ENCODE results near the gene CDK10.
A peak's percentile ranks its signal among the peaks of the same experiment; 100 is the strongest.
"Not testable (repeated sequence)": the region's sequence is repeated elsewhere in the genome, so short reads cannot be mapped to it uniquely, and the experiment has no call there.

The CDK10 gene

GRCh38 chr16:89686520-89687091 lies at the start of gene CDK10:
Gene CDK10, plus strand, starts transcription at chr16:89686689. Its CDS starts 22 bp downstream, at chr16:89686711.
- DNase-seq (ENCODE audit: low spot score): peak; percentile 99

- no peak for DNase-seq (ENCODE audit: low spot score)
Measured at GRCh38 chr16:89637379-89637778, 49.1 kb upstream of the CDK10 start.

DNA sequence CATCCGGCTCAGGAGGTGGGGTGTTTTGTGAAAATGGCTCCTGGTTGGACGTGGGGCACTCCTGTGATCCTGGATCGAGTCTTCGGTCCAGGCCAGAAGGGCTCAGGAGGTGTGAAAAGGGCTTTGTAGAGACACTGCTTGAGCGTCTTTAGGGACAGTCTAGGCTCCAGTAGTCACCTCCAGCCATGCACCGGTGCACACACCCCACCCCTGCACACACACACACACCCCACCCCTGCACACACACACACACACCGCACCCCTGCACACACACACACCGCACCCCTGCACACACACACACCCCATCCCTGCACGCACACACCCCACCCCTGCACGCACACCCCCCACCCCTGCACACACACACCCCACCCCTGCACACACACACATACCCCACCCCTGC lies 48.0 kb upstream of the CDK10 start:
- DNase-seq (ENCODE audit: low spot score): no peak

GRCh38 chr16:89639385-89639784 lies 47.1 kb upstream of the CDK10 start:
- no peak for DNase-seq (ENCODE audit: low spot score)

GRCh38 chr16:89641458-89642119 lies 44.9 kb upstream of the CDK10 start:
- no peak for DNase-seq (ENCODE audit: low spot score)

DNA sequence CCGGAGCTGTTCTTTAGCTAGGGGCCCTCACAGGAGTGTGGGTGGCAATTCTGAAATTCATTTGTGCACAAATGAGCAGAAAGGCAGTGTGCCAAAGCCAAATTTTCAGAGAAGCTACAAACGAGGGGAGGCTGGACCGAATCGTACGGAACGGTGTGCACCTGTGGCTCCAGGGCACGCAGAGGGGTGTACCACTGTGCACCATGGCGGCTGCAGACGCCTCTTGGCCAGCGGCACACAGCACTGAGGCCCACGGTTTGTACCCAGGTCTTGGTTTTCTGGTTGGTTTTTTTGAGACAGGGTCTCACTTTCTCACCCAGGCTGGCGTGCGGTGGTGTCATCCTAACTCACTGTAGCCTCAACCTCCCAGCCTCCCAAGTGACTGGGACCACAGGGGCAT lies 43.9 kb upstream of the CDK10 start:
- DNase-seq (ENCODE audit: low spot score): no peak

GRCh38 chr16:89643769-89644300 lies 42.7 kb upstream of the CDK10 start:
- no peak for DNase-seq (ENCODE audit: low spot score)

DNA sequence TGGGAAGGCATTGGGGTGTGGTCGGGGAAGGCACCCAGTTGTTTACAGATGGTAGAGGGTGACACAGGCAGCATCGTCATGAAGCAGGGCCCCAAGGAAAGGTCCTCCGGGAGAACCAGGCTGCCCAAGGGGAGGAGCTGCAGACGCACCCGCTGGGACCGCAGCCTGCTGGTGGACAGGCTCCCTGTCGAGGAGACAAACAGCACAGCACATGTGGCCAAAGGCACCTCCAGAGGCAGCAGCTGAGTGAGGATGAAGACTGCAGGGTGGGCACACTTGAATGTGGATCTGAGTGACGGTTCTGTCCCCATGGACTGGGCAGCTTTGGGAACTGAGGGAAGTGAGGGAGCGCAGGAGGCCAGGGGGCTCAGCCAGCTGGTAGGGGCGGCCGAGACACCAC lies 41.4 kb upstream of the CDK10 start:
- no peak for DNase-seq (ENCODE audit: low spot score)

DNA sequence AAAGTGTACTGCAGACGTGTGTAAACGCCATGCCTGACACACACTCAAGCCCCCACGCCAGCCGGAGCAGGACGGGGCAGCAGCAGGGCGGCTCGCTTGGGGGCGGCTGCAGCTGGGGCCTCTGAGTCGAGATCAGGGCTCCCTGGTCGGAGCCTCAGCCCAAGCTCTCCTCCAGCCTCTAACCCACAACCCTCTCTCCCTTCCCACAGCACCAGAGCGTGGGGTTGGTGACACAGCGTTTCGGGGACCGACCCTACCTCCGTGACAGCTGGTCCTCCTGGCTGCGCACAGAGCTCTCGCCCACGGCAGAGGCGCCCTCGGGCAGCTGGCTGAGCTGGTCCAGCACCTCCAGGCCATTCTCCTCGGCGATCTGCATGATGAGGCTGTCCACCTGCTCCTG lies 40.2 kb upstream of the CDK10 start:
- no peak for DNase-seq (ENCODE audit: low spot score)

- no peak for DNase-seq (ENCODE audit: low spot score)
Measured at GRCh38 chr16:89646906-89647305, 39.6 kb upstream of the CDK10 start.

DNA sequence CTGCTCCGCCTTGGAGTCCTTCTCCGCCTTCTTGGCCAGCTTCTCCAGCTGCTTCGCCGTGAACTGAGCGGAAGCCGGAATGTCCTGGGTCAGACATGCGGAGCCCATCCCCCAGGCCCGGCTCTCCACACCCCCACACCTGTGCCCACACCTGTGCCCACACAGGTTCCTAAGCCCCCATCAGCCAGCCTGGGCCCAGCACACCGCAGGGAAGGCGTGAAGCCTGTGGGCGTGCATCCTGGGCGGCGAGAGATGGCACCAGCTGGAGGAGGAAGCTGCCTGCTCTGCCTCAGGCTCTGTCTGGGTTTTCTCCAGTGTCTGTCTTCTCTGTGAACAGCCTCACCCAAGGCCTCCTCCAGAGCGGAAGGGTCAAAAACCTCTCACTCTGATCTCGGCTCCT lies 34.9 kb upstream of the CDK10 start:
- DNase-seq (ENCODE audit: low spot score): no peak

- no peak for DNase-seq (ENCODE audit: low spot score)
Measured at GRCh38 chr16:89653656-89654295, 32.7 kb upstream of the CDK10 start.

GRCh38 chr16:89655062-89655643 lies 31.3 kb upstream of the CDK10 start:
- no peak for DNase-seq (ENCODE audit: low spot score)

DNA sequence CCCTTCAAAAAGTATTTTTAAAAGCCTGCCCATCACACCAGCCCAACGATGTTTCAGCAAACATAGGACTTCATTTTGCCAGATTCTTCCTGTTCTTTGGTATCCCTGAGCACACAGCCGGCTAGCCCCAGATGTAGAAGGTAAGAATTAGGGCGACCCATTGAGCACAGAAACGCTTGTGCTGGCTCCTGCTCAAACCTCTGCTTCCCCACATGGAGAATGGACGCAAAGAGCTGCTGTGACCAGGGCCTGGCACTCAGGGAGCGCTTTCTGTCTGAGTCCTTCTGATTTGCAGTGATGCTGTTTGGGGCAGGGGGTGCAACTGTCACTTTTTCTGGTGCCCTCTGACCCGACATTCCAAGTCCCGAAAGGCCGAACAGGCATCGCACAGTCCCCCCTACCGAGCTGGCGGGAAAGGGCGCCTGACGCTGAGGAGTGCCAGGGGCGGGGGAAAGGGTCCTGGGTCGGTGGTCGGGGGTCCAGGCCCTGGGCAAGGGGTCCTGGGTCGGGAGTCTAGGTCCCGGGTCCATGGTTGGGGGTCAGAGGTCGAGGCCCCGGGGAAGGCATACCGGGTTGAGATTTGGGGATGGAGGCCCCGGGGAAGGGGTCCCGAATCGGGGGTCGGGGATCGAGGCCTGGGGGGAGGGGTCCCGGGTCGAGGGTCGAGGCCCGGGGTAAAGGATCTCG lies 29.9 kb upstream of the CDK10 start:
- DNase-seq (ENCODE audit: low spot score): no peak

- DNase-seq (ENCODE audit: low spot score): peak; percentile 99
Measured at GRCh38 chr16:89657442-89658220, 28.9 kb upstream of the CDK10 start, which contains the start of the genes CHMP1A and SPATA33. Gene CHMP1A, minus strand, starts transcription at chr16:89657708. Its CDS starts 120 bp downstream, at chr16:89657588. Gene SPATA33, plus strand, starts transcription at chr16:89657836. Its CDS starts 76 bp downstream, at chr16:89657912.

DNA sequence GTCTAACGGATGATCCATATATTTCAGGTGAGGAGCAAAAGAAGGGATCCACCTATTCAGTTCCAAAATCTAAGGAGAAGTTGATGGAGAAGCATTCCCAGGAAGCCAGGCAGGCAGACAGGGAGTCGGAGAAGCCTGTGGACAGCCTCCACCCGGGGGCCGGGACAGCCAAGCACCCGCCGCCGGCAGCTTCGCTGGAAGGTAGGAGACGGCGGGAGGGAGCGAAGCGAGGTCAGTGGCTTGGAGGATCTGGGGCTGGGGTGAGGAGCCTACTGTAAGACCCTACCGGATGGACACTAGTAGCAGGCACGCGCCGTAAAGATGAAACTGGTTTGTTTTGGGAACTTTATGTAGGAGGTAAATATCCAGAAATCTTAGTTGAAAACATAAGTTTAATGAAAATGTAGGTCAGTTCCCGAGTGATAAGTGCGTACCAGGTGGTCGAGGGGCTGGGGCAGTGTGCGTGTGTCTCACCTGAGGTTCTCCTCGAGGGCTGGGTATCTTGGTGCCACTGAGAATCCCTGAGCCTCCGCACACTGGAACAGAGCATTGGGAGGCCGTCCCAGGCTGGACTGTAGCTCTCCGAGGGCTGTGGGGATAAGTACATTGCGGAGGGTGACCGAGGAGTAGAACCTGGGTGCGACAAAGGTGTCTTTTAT lies 28.1 kb upstream of the CDK10 start:
- peak; percentile 85 for DNase-seq (ENCODE audit: low spot score)

- DNase-seq (ENCODE audit: low spot score): no peak
Measured at GRCh38 chr16:89660146-89660545, 26.3 kb upstream of the CDK10 start.

GRCh38 chr16:89661215-89661614 lies 25.3 kb upstream of the CDK10 start:
- DNase-seq (ENCODE audit: low spot score): no peak

DNA sequence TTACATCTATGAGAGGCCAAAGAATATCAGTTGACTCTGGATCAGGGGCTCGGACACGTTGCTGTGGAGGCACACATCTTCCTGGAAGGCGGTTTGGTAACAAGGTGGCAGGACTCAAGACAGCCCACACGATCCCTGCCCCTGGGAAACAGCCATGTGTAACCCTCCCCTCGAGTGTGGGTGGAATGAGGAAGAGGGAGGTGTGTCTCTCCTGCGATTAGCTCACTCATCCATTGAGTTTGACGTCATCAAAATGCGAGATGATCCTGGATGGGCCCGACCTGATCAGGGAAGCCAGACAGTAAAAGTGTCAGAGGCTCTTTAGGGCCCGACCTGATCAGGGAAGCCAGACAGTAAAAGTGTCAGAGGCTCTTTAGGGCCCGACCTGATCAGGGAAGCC lies 22.3 kb upstream of the CDK10 start:
- DNase-seq (ENCODE audit: low spot score): not testable (repeated sequence)

- DNase-seq (ENCODE audit: low spot score): not testable (repeated sequence)
Measured at GRCh38 chr16:89667000-89667399, 19.5 kb upstream of the CDK10 start.

DNA sequence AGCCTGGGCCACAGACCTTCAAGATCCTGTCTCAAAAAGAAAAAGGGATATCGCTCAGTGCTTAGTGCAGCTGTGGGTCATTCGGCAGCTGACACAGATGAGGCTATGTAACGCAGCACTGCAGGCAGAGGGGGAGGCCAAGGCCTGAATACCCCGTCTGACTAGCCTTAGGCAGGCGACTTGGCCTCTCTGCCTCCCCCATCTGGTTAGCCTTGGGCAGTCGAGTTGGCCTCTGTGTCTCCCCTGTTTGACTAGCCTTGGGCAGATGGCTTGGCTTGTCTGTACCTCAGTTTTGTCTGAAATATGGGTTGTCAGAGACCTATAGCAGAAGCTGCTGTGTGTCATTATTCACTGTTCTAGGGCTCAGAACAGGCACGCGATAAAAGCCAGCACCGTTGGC lies 18.9 kb upstream of the CDK10 start:
- no peak for DNase-seq (ENCODE audit: low spot score)

All from HuH-7.5 (cell line).